Measurements from ENCODE around the gene IL2RA. TPM values are rescaled to one million over a fixed set of nuclear protein-coding genes. Genes with fewer than 3 reads are reported as not detected.

IL2RA gene
- total and polyA plus RNA-seq, 2 experiments from 2014 or later = not detected

GRCh38 chr10:6045314-6045848 lies 16.8 kb downstream of the IL2RA start:
- peaks cover 13% of the 10 kb centered on the region for H3K27me3 Mint-ChIP-seq (ENCODE audit: insufficient read depth, low read depth, poor library complexity)
- Histone ChIP-seq H3K4me3 (no peak overlapping the region), H3K4me2 (no peak overlapping the region), H4K20me1 (replicated peaks; ENCODE audit: insufficient read depth) (no peaks in the 10 kb centered on the region), H3K27me3 (ENCODE audit: insufficient read depth) (no peaks in the 10 kb centered on the region), H3K9me2 (ENCODE audit: insufficient read depth) (no peaks in the 10 kb centered on the region), H3F3A (replicated peaks; ENCODE audit: low read depth) (no peaks in the 10 kb centered on the region), H3K27ac (ENCODE audit: low read depth) (no peak overlapping the region), H3K36me3 (ENCODE audit: insufficient read depth) (no peaks in the 10 kb centered on the region), H2AFZ (no peak overlapping the region), H3K4me1 (ENCODE audit: insufficient read depth) (no peaks in the 10 kb centered on the region), H3K79me2 (replicated peaks; ENCODE audit: insufficient read depth) (no peaks in the 10 kb centered on the region)
- no peak for ATAC-seq
- no peak overlapping the region for H3K27ac Mint-ChIP-seq
- H3K36me3 Mint-ChIP-seq (ENCODE audit: low read depth) = no peaks in the 10 kb centered on the region
- TF ChIP-seq ZNF114 (CRISPR knock-in tag; IDR thresholded peaks at IDR 0.05) (no peak), NANOG (IDR thresholded peaks at IDR 0.05; ENCODE audit: borderline replicate concordance) (no peak), EZH2 (IDR thresholded peaks at IDR 0.05; ENCODE audit: low read depth, unreplicated experiment) (no peak), ETS1 (IDR thresholded peaks at IDR 0.05) (no peak), CTCF (conservative IDR thresholded peaks at IDR 0.05; ENCODE audit: low read depth in 2 of 2) (no peak), REST (IDR thresholded peaks at IDR 0.05; ENCODE audit: unreplicated experiment) (no peak), POLR2AphosphoS5 (IDR thresholded peaks at IDR 0.05; ENCODE audit: low read depth) (no peak), EZH2phosphoT487 (IDR thresholded peaks at IDR 0.05; ENCODE audit: unreplicated experiment) (no peak), CREB1 (CRISPR knock-in tag; IDR thresholded peaks at IDR 0.05; ENCODE audit: low read depth) (no peak)
- TF ChIP-seq, protein P1, sequence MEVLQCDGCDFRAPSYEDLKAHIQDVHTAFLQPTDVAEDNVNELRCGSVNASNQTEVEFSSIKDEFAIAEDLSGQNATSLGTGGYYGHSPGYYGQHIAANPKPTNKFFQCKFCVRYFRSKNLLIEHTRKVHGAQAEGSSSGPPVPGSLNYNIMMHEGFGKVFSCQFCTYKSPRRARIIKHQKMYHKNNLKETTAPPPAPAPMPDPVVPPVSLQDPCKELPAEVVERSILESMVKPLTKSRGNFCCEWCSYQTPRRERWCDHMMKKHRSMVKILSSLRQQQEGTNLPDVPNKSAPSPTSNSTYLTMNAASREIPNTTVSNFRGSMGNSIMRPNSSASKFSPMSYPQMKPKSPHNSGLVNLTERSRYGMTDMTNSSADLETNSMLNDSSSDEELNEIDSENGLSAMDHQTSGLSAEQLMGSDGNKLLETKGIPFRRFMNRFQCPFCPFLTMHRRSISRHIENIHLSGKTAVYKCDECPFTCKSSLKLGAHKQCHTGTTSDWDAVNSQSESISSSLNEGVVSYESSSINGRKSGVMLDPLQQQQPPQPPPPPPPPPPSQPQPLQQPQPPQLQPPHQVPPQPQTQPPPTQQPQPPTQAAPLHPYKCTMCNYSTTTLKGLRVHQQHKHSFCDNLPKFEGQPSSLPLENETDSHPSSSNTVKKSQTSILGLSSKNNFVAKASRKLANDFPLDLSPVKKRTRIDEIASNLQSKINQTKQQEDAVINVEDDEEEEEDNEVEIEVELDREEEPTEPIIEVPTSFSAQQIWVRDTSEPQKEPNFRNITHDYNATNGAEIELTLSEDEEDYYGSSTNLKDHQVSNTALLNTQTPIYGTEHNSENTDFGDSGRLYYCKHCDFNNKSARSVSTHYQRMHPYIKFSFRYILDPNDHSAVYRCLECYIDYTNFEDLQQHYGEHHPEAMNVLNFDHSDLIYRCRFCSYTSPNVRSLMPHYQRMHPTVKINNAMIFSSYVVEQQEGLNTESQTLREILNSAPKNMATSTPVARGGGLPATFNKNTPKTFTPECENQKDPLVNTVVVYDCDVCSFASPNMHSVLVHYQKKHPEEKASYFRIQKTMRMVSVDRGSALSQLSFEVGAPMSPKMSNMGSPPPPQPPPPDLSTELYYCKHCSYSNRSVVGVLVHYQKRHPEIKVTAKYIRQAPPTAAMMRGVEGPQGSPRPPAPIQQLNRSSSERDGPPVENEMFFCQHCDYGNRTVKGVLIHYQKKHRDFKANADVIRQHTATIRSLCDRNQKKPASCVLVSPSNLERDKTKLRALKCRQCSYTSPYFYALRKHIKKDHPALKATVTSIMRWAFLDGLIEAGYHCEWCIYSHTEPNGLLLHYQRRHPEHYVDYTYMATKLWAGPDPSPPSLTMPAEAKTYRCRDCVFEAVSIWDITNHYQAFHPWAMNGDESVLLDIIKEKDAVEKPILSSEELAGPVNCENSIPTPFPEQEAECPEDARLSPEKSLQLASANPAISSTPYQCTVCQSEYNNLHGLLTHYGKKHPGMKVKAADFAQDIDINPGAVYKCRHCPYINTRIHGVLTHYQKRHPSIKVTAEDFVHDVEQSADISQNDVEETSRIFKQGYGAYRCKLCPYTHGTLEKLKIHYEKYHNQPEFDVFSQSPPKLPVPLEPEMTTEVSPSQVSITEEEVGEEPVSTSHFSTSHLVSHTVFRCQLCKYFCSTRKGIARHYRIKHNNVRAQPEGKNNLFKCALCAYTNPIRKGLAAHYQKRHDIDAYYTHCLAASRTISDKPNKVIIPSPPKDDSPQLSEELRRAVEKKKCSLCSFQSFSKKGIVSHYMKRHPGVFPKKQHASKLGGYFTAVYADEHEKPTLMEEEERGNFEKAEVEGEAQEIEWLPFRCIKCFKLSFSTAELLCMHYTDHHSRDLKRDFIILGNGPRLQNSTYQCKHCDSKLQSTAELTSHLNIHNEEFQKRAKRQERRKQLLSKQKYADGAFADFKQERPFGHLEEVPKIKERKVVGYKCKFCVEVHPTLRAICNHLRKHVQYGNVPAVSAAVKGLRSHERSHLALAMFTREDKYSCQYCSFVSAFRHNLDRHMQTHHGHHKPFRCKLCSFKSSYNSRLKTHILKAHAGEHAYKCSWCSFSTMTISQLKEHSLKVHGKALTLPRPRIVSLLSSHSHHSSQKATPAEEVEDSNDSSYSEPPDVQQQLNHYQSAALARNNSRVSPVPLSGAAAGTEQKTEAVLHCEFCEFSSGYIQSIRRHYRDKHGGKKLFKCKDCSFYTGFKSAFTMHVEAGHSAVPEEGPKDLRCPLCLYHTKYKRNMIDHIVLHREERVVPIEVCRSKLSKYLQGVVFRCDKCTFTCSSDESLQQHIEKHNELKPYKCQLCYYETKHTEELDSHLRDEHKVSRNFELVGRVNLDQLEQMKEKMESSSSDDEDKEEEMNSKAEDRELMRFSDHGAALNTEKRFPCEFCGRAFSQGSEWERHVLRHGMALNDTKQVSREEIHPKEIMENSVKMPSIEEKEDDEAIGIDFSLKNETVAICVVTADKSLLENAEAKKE (CRISPR knock-in tag; IDR thresholded peaks at IDR 0.05) = no peak
- H3K4me1 Mint-ChIP-seq = no peaks in the 10 kb centered on the region; the same call in 2 of the 3 replicates
- no peak for DNase-seq (ENCODE audit: low spot score)
- no peak overlapping the region for H3K4me3 Mint-ChIP-seq
- no peaks in the 10 kb centered on the region for H3K9me3 Mint-ChIP-seq

Measured in GM23338 (cell line).